H9 (cell line): ENCODE results near the gene ADAMTS2. TPM values are rescaled to one million over a fixed set of nuclear protein-coding genes. Genes with fewer than 3 reads are reported as not detected.

Source experiments
- DNase-seq: peaks from one replicate; pipeline ENCODE4 v3.0.0-alpha.2; 2017
- H2AFZ ChIP-seq: one replicate; pipeline ENCODE4 v1.6.1; 2013; ENCODE audit warnings: mild to moderate bottlenecking, low read length, control low read depth, moderate library complexity
- H2AK5ac ChIP-seq: 2 replicates; pipeline ENCODE4 v1.6.1; 2013; ENCODE audit warnings: low read length, control low read depth, mixed read lengths; ENCODE audit not compliant: insufficient read length
- H2BK120ac ChIP-seq: one replicate; pipeline ENCODE4 v1.6.1; 2013; ENCODE audit warnings: low read depth, mild to moderate bottlenecking, low read length, control low read depth, inconsistent platforms; ENCODE audit not compliant: poor library complexity, severe bottlenecking
- H2BK12ac ChIP-seq: 2 replicates; pipeline ENCODE4 v1.6.1; 2013; ENCODE audit warnings: low read length, control low read depth, mixed read lengths, low read depth; ENCODE audit not compliant: insufficient read length
- H2BK15ac ChIP-seq: 2 replicates; pipeline ENCODE4 v1.6.1; 2013; ENCODE audit warnings: low read depth, low read length, control low read depth
- H2BK20ac ChIP-seq: one replicate; pipeline ENCODE4 v1.6.1; 2013; ENCODE audit warnings: low read depth, mild to moderate bottlenecking, low read length, control low read depth, inconsistent platforms; ENCODE audit not compliant: poor library complexity, severe bottlenecking
- H2BK5ac ChIP-seq: 2 replicates; pipeline ENCODE4 v1.6.1; 2013; ENCODE audit warnings: low read length, control low read depth, mixed read lengths; ENCODE audit not compliant: insufficient read length
- H3K14ac ChIP-seq: 2 replicates; pipeline ENCODE4 v1.6.1; 2013; ENCODE audit warnings: low read length, control low read depth; ENCODE audit not compliant: insufficient read depth
- H3K18ac ChIP-seq: 2 replicates; pipeline ENCODE4 v1.6.1; 2013; ENCODE audit warnings: low read depth, mild to moderate bottlenecking, mixed read lengths, low read length, control low read depth; ENCODE audit not compliant: insufficient read length
- H3K23ac ChIP-seq: 2 replicates; pipeline ENCODE4 v1.6.1; 2013; ENCODE audit warnings: low read length, control low read depth, mixed read lengths, low read depth; ENCODE audit not compliant: insufficient read length
- H3K23me2 ChIP-seq: 2 replicates; pipeline ENCODE4 v1.6.1; 2013; ENCODE audit warnings: low read depth, mild to moderate bottlenecking, mixed read lengths, low read length, control low read depth; ENCODE audit not compliant: insufficient read length, poor library complexity, severe bottlenecking
- H3K27ac ChIP-seq: 2 replicates; pipeline ENCODE4 v1.5.1; 2013; ENCODE audit warnings: low read length, control low read depth, mixed read lengths, low read depth; ENCODE audit not compliant: insufficient read length
- H3K27me3 ChIP-seq: 2 replicates; pipeline ENCODE4 v1.6.1; 2013; ENCODE audit warnings: low read length, control low read depth, inconsistent platforms; ENCODE audit not compliant: insufficient read depth
- H3K4ac ChIP-seq: 2 replicates; pipeline ENCODE4 v1.6.1; 2013; ENCODE audit warnings: low read depth, mild to moderate bottlenecking, control low read depth, inconsistent platforms, low read length, moderate library complexity
- H3K4me1 ChIP-seq: 2 replicates; pipeline ENCODE4 v1.6.1; 2013; ENCODE audit warnings: low read length, control low read depth, inconsistent platforms; ENCODE audit not compliant: insufficient read depth
- H3K4me2 ChIP-seq: 2 replicates; pipeline ENCODE4 v1.6.1; 2013; ENCODE audit warnings: low read length, control low read depth, mixed read lengths; ENCODE audit not compliant: insufficient read length, insufficient read depth
- H3K56ac ChIP-seq: 2 replicates; pipeline ENCODE4 v1.6.1; 2013; ENCODE audit warnings: low read depth, mild to moderate bottlenecking, mixed read lengths, low read length, control low read depth; ENCODE audit not compliant: insufficient read length
- H3K79me1 ChIP-seq: 2 replicates; pipeline ENCODE4 v1.6.1; 2013; ENCODE audit warnings: low read depth, mild to moderate bottlenecking, moderate library complexity, low read length, control low read depth, inconsistent platforms; ENCODE audit not compliant: insufficient read depth, poor library complexity, severe bottlenecking
- H3K79me2 ChIP-seq: 2 replicates; pipeline ENCODE4 v1.6.1; 2013; ENCODE audit warnings: low read length, control low read depth, inconsistent platforms; ENCODE audit not compliant: insufficient read depth
- H3K9ac ChIP-seq: 2 replicates; pipeline ENCODE4 v1.6.1; 2013; ENCODE audit warnings: low read length, control low read depth, mixed read lengths; ENCODE audit not compliant: insufficient read length; ENCODE audit errors: extremely low read depth
- H3K9me3 ChIP-seq: one replicate; pipeline ENCODE4 v1.6.1; 2013; ENCODE audit warnings: low read depth, low read length, inconsistent platforms; ENCODE audit not compliant: control insufficient read depth
- H3T11ph ChIP-seq: one replicate; pipeline ENCODE4 v1.6.1; 2013; ENCODE audit warnings: mild to moderate bottlenecking, low read length, control low read depth, inconsistent platforms
- H4K20me1 ChIP-seq: one replicate; pipeline ENCODE4 v1.6.1; 2013; ENCODE audit not compliant: control insufficient read depth, insufficient read length, insufficient read depth
- H4K5ac ChIP-seq: 2 replicates; pipeline ENCODE4 v1.6.1; 2013; ENCODE audit warnings: low read depth, mild to moderate bottlenecking, mixed read lengths, low read length, control low read depth; ENCODE audit not compliant: insufficient read length
- H4K8ac ChIP-seq: replicated peaks from 2 replicates; pipeline ENCODE4 v1.6.1; 2013; ENCODE audit warnings: low read length, control low read depth, mixed read lengths, low read depth; ENCODE audit not compliant: insufficient read length
- H4K91ac ChIP-seq: 2 replicates; pipeline ENCODE4 v1.6.1; 2013; ENCODE audit warnings: low read depth, mild to moderate bottlenecking, moderate library complexity, mixed read lengths, low read length, control low read depth; ENCODE audit not compliant: insufficient read length
- H3K27ac Mint-ChIP-seq, 3 experiments: 2 replicates in 2 of 3; 3 replicates in 1 of 3; pipeline ENCODE4 v1.8.0; 2020 to 2021; ENCODE audit warnings: mixed read lengths in 3 of 3, mild to moderate bottlenecking in 1 of 3, moderate library complexity in 1 of 3
- H3K27me3 Mint-ChIP-seq: 2 replicates; pipeline ENCODE4 v1.8.0; 2021; ENCODE audit warnings: low read depth, mild to moderate bottlenecking, moderate library complexity, mixed read lengths
- H3K36me3 Mint-ChIP-seq, 3 experiments: 2 replicates in 2 of 3; 3 replicates in 1 of 3; pipeline ENCODE4 v1.8.0; 2020 to 2021; ENCODE audit warnings: low read depth in 3 of 3, mixed read lengths in 3 of 3; ENCODE audit not compliant: insufficient read depth in 1 of 3
- H3K4me1 Mint-ChIP-seq, 2 experiments: 2 replicates each; pipeline ENCODE4 v1.8.0; 2020; ENCODE audit warnings: mixed read lengths in 2 of 2
- H3K4me3 Mint-ChIP-seq, 2 experiments: 2 replicates in 1 of 2; 3 replicates in 1 of 2; pipeline ENCODE4 v1.8.0; 2020 to 2021; ENCODE audit warnings: mild to moderate bottlenecking in 2 of 2, mixed read lengths in 2 of 2, moderate library complexity in 1 of 2
- H3K9me3 Mint-ChIP-seq, 2 experiments: 2 replicates in 1 of 2; 3 replicates in 1 of 2; pipeline ENCODE4 v1.8.0; 2020; ENCODE audit warnings: mild to moderate bottlenecking in 2 of 2, mixed read lengths in 2 of 2, moderate library complexity in 1 of 2
- WGBS: extraction: QIAGEN DNeasy Blood & Tissue Kit; methylation state at CpG from one replicate; pipeline ENCODE4 v1.1.7; 2013; ENCODE audit warnings: missing lambda C conversion rate, low lambda C conversion rate, mixed read lengths; ENCODE audit not compliant: insufficient read length; ENCODE audit errors: extremely low coverage; 5-methylcytosine and 5-hydroxymethylcytosine counted together
- total RNA-seq: library from RNA; stranded (reverse); gene quantifications from 2 replicates; pipeline ENCODE4 v1.2.1, GENCODE V29; 2021
- TF ChIP-seq, protein P1 (sequence below): fragments of 200-600 bp; sonication (generic); conservative IDR thresholded peaks from 3 replicates; pipeline ENCODE4 v1.8.0; 2021; ENCODE audit warnings: antibody characterized with exemption, mild to moderate bottlenecking

Gene ADAMTS2
- total RNA-seq, 1 experiment from 2014 or later = 5.4 TPM

DNA sequence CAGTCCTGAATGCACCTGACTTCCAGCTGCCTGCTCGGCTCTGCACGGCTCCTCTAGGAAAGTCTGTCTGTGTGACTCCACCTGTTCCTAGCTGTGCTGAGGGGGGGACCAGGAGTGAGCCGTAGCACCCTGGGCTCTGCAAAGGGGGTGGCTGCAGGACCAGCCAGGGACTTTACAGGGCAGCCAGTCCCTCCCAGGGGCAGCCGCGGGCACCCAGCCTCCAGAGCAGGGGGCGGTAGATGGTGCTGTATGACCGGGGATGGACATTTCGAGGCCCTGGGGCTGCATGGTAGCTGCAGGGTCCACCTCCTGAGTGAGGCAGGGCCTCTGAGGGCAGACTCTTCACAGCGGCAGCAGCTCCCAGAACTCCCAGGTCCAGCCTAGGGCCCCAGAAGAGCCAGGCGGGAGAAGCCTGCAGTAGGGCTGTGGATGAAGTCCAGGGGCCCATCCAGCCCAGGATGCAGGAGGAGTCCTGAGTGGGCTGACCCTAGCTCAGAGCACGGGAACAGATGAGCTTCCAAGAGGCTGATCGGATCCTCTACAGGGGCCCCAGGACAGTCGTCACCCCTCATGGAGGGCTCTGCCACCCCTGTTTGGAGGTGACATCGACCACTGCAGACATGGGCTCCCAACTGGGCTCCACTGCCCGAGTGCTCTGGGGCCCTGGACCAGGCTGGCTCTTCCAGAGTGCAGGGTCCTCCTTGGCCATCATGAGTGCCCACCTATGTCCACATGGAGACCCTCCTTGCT is 179.7 kb downstream of the ADAMTS2 start:
- no peaks in the 10 kb centered on the region for H3K23me2 ChIP-seq
- H3K4me1 Mint-ChIP-seq = no peaks in the 10 kb centered on the region
- H3K36me3 Mint-ChIP-seq = peaks cover 3 to 10% (median 4%) of the 10 kb centered on the region in 3 experiments; a peak in 4 of 7 replicates

More for the DNA sequence above, 179.7 kb downstream of the ADAMTS2 start:
- Histone ChIP-seq H3T11ph (no peak overlapping the region), H4K8ac (no peak overlapping the region), H4K5ac (no peak overlapping the region), H2BK15ac (no peak overlapping the region), H3K9me3 (no peaks in the 10 kb centered on the region), H2AK5ac (no peak overlapping the region), H3K14ac (no peak overlapping the region), H4K91ac (no peak overlapping the region), H3K79me2 (no peaks in the 10 kb centered on the region), H3K27ac (no peak overlapping the region), H2BK5ac (no peak overlapping the region), H3K4me2 (no peak overlapping the region), H3K56ac (no peak overlapping the region), H2BK120ac (no peak overlapping the region), H4K20me1 (no peaks in the 10 kb centered on the region), H3K27me3 (no peaks in the 10 kb centered on the region), H3K9ac (no peak overlapping the region), H3K23ac (no peak overlapping the region), H3K4ac (no peak overlapping the region), H3K4me1 (no peaks in the 10 kb centered on the region), H3K79me1 (no peaks in the 10 kb centered on the region), H2BK20ac (no peak overlapping the region), H3K18ac (no peak overlapping the region), H2AFZ (no peak overlapping the region), H2BK12ac (no peak overlapping the region)
- H3K4me3 Mint-ChIP-seq = no peak overlapping the region
- TF ChIP-seq, protein P1, sequence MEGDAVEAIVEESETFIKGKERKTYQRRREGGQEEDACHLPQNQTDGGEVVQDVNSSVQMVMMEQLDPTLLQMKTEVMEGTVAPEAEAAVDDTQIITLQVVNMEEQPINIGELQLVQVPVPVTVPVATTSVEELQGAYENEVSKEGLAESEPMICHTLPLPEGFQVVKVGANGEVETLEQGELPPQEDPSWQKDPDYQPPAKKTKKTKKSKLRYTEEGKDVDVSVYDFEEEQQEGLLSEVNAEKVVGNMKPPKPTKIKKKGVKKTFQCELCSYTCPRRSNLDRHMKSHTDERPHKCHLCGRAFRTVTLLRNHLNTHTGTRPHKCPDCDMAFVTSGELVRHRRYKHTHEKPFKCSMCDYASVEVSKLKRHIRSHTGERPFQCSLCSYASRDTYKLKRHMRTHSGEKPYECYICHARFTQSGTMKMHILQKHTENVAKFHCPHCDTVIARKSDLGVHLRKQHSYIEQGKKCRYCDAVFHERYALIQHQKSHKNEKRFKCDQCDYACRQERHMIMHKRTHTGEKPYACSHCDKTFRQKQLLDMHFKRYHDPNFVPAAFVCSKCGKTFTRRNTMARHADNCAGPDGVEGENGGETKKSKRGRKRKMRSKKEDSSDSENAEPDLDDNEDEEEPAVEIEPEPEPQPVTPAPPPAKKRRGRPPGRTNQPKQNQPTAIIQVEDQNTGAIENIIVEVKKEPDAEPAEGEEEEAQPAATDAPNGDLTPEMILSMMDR = no peak
- WGBS = no CpG with 5 or more reads among the region's 15 CpGs
- H3K27me3 Mint-ChIP-seq = no peaks in the 10 kb centered on the region
- peak overlapping the region in 1 of 3 experiments; percentile 91; a peak in 1 of 7 replicates for H3K27ac Mint-ChIP-seq
- DNase-seq = no peak
- H3K9me3 Mint-ChIP-seq = peaks cover 20 to 23% of the 10 kb centered on the region in 2 experiments; a peak in 4 of 5 replicates
